GM23248 (cell line): ENCODE results near the gene SPATC1L.

Experiments
- EZH2 ChIP-seq: fragments of 200-600 bp; sonication (generic); IDR thresholded peaks from 2 replicates; pipeline ENCODE4 v1.6.1; 2018; ENCODE audit warnings: antibody characterized with exemption, mild to moderate bottlenecking; ENCODE audit not compliant: insufficient read depth, poor library complexity, severe bottlenecking
- EZH2phosphoT487 ChIP-seq: fragments of 200-600 bp; sonication (generic); IDR thresholded peaks from 2 replicates; pipeline ENCODE4 v1.6.1; 2018; ENCODE audit warnings: antibody characterized with exemption, moderate library complexity, mild to moderate bottlenecking, low read depth; ENCODE audit not compliant: insufficient read depth

GRCh38 chr21:46124926-46125845 lies 59.1 kb downstream of the SPATC1L start:
- TF ChIP-seq EZH2, result no peak
- TF ChIP-seq EZH2phosphoT487, result no peak
